HepG2 (cell line): ENCODE results near the gene ARL16. TPM values are rescaled to one million over a fixed set of nuclear protein-coding genes. Genes with fewer than 3 reads are reported as not detected.

Experiments
- BHLHE40 ChIP-seq: IDR thresholded peaks from 2 replicates; pipeline ENCODE4 v1.6.1; 2011; ENCODE audit warnings: low read length, improper control_type of control experiment
- CC2D1A ChIP-seq: sonication (generic); formaldehyde crosslinking; IDR thresholded peaks from 2 replicates; pipeline ENCODE4 v1.8.1; 2023; ENCODE audit warnings: mild to moderate bottlenecking, missing genetic modification reagents
- MYNN ChIP-seq: sonication (generic); formaldehyde crosslinking; IDR thresholded peaks from 2 replicates; pipeline ENCODE4 v1.4.0; 2020; ENCODE audit warnings: mild to moderate bottlenecking, low read depth, missing genetic modification reagents
- RORA ChIP-seq: sonication (generic); formaldehyde crosslinking; IDR thresholded peaks from 2 replicates; pipeline ENCODE4 v1.5.0; 2020; ENCODE audit warnings: mild to moderate bottlenecking, missing genetic modification reagents, moderate library complexity
- ZBTB42 ChIP-seq: sonication (generic); formaldehyde crosslinking; IDR thresholded peaks from 2 replicates; pipeline ENCODE4 v1.5.0; 2020; ENCODE audit warnings: mild to moderate bottlenecking, missing genetic modification reagents
- ZNF331 ChIP-seq: sonication (generic); formaldehyde crosslinking; IDR thresholded peaks from 2 replicates; pipeline ENCODE4 v1.4.0; 2020; ENCODE audit warnings: missing genetic modification reagents
- ZNF563 ChIP-seq: sonication (generic); formaldehyde crosslinking; IDR thresholded peaks from 2 replicates; pipeline ENCODE4 v1.8.0; 2022; ENCODE audit warnings: mild to moderate bottlenecking, moderate library complexity, missing genetic modification reagents
- polyA plus RNA-seq, 8 experiments: library from polyadenylated mRNA; depleted of rRNA in 3 of 8; stranded (reverse) in 7 of 8; unstranded in 1 of 8; fragments of >200 nt; fragmentation: Illumina TruSeq in 4 of 8; extraction: Trizol in 4 of 8; gene quantifications; 2 replicates each; pipeline versions ENCODE4 v1.2.1 to v1.2.3, GENCODE V29; 2011 to 2016; ENCODE audit warnings: low read depth in 4 of 8, missing spikeins in 1 of 8, mixed read lengths in 1 of 8; ENCODE audit not compliant: insufficient read depth in 1 of 8
- total RNA-seq, 5 experiments: library from RNA; depleted of rRNA; stranded (reverse); fragments of >200 nt; fragmentation: Illumina TruSeq; extraction: Trizol; gene quantifications; 2 replicates each; pipeline ENCODE4 v1.2.3, GENCODE V29; 2016; ENCODE audit warnings: low read depth in 1 of 5
- TF ChIP-seq, protein P1 (sequence below): sonication (generic); formaldehyde crosslinking; IDR thresholded peaks from 2 replicates; pipeline ENCODE4 v1.9.0; 2021; ENCODE audit warnings: missing genetic modification reagents, mild to moderate bottlenecking, borderline replicate concordance
- TF ChIP-seq, protein P2 (sequence below): IDR thresholded peaks from 2 replicates; pipeline ENCODE4 v1.6.1; 2016; ENCODE audit warnings: missing compliant biosample characterization, missing genetic modification reagents, borderline replicate concordance
- TF ChIP-seq, protein P3 (sequence below): sonication (generic); formaldehyde crosslinking; IDR thresholded peaks from 2 replicates; pipeline ENCODE4 v1.5.1; 2020; ENCODE audit warnings: missing genetic modification reagents, mild to moderate bottlenecking, borderline replicate concordance
- TF ChIP-seq, protein P4 (sequence below): IDR thresholded peaks from 2 replicates; pipeline ENCODE4 v1.6.1; 2018; ENCODE audit warnings: missing genetic modification reagents
- TF ChIP-seq, protein P5 (sequence below): sonication (generic); formaldehyde crosslinking; IDR thresholded peaks from 2 replicates; pipeline ENCODE4 v1.4.0; 2020; ENCODE audit warnings: missing genetic modification reagents, low read depth, mild to moderate bottlenecking, borderline replicate concordance
- TF ChIP-seq, protein P6 (sequence below): sonication (generic); formaldehyde crosslinking; IDR thresholded peaks from 2 replicates; pipeline ENCODE4 v1.4.0; 2020; ENCODE audit warnings: missing genetic modification reagents, borderline replicate concordance
- TF ChIP-seq, protein P7 (sequence below): sonication (generic); formaldehyde crosslinking; conservative IDR thresholded peaks from 2 replicates; pipeline ENCODE4 v1.4.0; 2020; ENCODE audit warnings: missing genetic modification reagents
- TF ChIP-seq, protein P8 (sequence below): sonication (generic); formaldehyde crosslinking; IDR thresholded peaks from 2 replicates; pipeline ENCODE4 v1.8.1; 2022; ENCODE audit warnings: mild to moderate bottlenecking, missing genetic modification reagents

ARL16 gene
- total and polyA plus RNA-seq, 2 of the 13 experiments (the other 11 are each of a cell fraction or from before 2014, with no cell fraction given): 20.8 to 30.8 TPM

DNA sequence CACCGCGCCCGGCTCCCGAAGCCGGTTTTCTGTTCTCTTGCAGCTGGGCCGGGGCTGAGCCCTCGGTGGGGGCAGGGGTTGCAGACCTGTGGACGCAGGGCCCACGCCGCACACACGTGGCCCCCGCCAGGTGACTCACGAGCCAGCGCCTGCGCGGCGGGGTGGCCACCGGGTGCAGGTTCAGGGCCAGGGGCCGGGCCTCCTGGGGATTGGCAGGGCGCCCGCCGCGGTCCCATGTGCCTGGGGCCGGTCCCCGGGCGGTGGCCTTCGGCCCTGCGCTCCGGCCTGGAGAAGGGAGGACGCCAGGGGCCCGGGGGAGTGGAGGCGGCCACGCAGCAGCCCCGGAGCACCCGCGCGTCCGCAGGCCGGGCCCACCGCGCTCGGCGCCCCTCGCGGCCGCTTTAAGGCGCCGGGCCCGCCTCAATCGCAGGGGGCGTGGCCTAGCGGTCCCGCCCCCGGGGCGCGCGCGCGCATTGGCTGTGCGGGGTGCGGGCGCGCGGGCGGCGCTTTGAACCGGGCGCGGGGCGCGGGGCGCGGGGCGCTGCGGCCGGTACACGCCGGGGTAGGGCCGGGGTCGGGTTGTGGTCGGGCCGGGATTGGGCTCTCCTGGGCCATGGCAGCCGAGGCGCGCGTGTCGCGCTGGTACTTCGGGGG is 28.3 kb upstream of the ARL16 start, which contains the start of gene SLC25A10 (continued):
- TF ChIP-seq, protein P1, sequence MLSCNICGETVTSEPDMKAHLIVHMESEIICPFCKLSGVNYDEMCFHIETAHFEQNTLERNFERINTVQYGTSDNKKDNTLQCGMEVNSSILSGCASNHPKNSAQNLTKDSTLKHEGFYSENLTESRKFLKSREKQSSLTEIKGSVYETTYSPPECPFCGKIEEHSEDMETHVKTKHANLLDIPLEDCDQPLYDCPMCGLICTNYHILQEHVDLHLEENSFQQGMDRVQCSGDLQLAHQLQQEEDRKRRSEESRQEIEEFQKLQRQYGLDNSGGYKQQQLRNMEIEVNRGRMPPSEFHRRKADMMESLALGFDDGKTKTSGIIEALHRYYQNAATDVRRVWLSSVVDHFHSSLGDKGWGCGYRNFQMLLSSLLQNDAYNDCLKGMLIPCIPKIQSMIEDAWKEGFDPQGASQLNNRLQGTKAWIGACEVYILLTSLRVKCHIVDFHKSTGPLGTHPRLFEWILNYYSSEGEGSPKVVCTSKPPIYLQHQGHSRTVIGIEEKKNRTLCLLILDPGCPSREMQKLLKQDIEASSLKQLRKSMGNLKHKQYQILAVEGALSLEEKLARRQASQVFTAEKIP: no peak
- TF ChIP-seq, protein P2, sequence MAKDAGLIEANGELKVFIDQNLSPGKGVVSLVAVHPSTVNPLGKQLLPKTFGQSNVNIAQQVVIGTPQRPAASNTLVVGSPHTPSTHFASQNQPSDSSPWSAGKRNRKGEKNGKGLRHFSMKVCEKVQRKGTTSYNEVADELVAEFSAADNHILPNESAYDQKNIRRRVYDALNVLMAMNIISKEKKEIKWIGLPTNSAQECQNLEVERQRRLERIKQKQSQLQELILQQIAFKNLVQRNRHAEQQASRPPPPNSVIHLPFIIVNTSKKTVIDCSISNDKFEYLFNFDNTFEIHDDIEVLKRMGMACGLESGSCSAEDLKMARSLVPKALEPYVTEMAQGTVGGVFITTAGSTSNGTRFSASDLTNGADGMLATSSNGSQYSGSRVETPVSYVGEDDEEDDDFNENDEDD: peak; percentile 96
- TF ChIP-seq, protein P3, sequence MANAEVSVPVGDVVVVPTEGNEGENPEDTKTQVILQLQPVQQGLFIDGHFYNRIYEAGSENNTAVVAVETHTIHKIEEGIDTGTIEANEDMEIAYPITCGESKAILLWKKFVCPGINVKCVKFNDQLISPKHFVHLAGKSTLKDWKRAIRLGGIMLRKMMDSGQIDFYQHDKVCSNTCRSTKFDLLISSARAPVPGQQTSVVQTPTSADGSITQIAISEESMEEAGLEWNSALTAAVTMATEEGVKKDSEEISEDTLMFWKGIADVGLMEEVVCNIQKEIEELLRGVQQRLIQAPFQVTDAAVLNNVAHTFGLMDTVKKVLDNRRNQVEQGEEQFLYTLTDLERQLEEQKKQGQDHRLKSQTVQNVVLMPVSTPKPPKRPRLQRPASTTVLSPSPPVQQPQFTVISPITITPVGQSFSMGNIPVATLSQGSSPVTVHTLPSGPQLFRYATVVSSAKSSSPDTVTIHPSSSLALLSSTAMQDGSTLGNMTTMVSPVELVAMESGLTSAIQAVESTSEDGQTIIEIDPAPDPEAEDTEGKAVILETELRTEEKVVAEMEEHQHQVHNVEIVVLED: peak; percentile 85
- TF ChIP-seq, protein P4, sequence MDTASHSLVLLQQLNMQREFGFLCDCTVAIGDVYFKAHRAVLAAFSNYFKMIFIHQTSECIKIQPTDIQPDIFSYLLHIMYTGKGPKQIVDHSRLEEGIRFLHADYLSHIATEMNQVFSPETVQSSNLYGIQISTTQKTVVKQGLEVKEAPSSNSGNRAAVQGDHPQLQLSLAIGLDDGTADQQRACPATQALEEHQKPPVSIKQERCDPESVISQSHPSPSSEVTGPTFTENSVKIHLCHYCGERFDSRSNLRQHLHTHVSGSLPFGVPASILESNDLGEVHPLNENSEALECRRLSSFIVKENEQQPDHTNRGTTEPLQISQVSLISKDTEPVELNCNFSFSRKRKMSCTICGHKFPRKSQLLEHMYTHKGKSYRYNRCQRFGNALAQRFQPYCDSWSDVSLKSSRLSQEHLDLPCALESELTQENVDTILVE (CRISPR knock-in tag): peak; percentile 99
- TF ChIP-seq, protein P5, sequence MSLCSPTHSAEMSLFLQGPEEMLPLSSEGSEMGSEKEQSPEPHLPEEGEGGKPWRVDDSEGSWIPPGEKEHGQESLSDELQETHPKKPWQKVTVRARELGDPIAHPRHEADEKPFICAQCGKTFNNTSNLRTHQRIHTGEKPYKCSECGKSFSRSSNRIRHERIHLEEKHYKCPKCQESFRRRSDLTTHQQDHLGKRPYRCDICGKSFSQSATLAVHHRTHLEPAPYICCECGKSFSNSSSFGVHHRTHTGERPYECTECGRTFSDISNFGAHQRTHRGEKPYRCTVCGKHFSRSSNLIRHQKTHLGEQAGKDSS (CRISPR knock-in tag): peak; percentile 95
- TF ChIP-seq ZNF563 (CRISPR knock-in tag) (peak; percentile 94), ZBTB42 (peak; percentile 72; the same call in 1 of the 2 replicates), RORA (CRISPR knock-in tag) (peak; percentile 97; the same call in 1 of the 2 replicates), ZNF331 (CRISPR knock-in tag) (peak; percentile 100), MYNN (CRISPR knock-in tag) (0 out of 2 replicates have a peak, but pooled peaks have one; percentile 63), CC2D1A (CRISPR knock-in tag) (0 out of 2 replicates have a peak, but pooled peaks have one; percentile 81), BHLHE40 (peak; percentile 90)
- TF ChIP-seq, protein P6, sequence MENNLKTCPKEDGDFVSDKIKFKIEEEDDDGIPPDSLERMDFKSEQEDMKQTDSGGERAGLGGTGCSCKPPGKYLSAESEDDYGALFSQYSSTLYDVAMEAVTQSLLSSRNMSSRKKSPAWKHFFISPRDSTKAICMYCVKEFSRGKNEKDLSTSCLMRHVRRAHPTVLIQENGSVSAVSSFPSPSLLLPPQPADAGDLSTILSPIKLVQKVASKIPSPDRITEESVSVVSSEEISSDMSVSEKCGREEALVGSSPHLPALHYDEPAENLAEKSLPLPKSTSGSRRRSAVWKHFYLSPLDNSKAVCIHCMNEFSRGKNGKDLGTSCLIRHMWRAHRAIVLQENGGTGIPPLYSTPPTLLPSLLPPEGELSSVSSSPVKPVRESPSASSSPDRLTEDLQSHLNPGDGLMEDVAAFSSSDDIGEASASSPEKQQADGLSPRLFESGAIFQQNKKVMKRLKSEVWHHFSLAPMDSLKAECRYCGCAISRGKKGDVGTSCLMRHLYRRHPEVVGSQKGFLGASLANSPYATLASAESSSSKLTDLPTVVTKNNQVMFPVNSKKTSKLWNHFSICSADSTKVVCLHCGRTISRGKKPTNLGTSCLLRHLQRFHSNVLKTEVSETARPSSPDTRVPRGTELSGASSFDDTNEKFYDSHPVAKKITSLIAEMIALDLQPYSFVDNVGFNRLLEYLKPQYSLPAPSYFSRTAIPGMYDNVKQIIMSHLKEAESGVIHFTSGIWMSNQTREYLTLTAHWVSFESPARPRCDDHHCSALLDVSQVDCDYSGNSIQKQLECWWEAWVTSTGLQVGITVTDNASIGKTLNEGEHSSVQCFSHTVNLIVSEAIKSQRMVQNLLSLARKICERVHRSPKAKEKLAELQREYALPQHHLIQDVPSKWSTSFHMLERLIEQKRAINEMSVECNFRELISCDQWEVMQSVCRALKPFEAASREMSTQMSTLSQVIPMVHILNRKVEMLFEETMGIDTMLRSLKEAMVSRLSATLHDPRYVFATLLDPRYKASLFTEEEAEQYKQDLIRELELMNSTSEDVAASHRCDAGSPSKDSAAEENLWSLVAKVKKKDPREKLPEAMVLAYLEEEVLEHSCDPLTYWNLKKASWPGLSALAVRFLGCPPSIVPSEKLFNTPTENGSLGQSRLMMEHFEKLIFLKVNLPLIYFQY: peak; percentile 98
- TF ChIP-seq, protein P7, sequence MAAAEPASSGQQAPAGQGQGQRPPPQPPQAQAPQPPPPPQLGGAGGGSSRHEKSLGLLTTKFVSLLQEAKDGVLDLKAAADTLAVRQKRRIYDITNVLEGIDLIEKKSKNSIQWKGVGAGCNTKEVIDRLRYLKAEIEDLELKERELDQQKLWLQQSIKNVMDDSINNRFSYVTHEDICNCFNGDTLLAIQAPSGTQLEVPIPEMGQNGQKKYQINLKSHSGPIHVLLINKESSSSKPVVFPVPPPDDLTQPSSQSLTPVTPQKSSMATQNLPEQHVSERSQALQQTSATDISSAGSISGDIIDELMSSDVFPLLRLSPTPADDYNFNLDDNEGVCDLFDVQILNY (CRISPR knock-in tag): peak; percentile 86
- TF ChIP-seq, protein P8, sequence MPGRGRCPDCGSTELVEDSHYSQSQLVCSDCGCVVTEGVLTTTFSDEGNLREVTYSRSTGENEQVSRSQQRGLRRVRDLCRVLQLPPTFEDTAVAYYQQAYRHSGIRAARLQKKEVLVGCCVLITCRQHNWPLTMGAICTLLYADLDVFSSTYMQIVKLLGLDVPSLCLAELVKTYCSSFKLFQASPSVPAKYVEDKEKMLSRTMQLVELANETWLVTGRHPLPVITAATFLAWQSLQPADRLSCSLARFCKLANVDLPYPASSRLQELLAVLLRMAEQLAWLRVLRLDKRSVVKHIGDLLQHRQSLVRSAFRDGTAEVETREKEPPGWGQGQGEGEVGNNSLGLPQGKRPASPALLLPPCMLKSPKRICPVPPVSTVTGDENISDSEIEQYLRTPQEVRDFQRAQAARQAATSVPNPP (CRISPR knock-in tag): peak; percentile 97
